CD8-positive, alpha-beta memory T cell (primary cell): ENCODE results near the gene GLIPR1L2. TPM values are rescaled to one million over a fixed set of nuclear protein-coding genes. Genes with fewer than 3 reads are reported as not detected.
"Not testable (repeated sequence)": the region's sequence is repeated elsewhere in the genome, so short reads cannot be mapped to it uniquely, and the experiment has no call there.

ENCODE experiments used
- CTCF ChIA-PET: fragments of 350-600 bp; sonication (Branson Sonifier 250); formaldehyde crosslinking; loops from one replicate; lab custom pipeline; 2021; ENCODE audit warnings: antibody characterized with exemption; lab: Charles Lee
- POLR2A ChIA-PET: fragments of 350-600 bp; sonication (Branson Sonifier 250); formaldehyde crosslinking; loops from one replicate; lab custom pipeline; 2021; ENCODE audit warnings: antibody characterized with exemption; lab: Charles Lee
- DNase-seq, 5 donors: peaks; one replicate each; pipeline versions ENCODE4 v3.0.0 to v3.0.0-alpha.2; 2020 to 2022; ENCODE audit warnings: mixed read lengths in 1 of 5
- H3K27ac ChIP-seq: one replicate; pipeline ENCODE4 v1.7.0; 2013; ENCODE audit warnings: low read depth, mild to moderate bottlenecking, low read length, moderate library complexity
- H3K27me3 ChIP-seq: 2 replicates; pipeline ENCODE4 v1.7.0; 2013; ENCODE audit warnings: low read length, mild to moderate bottlenecking; ENCODE audit not compliant: insufficient read depth, poor library complexity, severe bottlenecking
- H3K36me3 ChIP-seq: 2 replicates; pipeline ENCODE4 v1.7.0; 2013; ENCODE audit warnings: mild to moderate bottlenecking, low read length, moderate library complexity; ENCODE audit not compliant: insufficient read depth
- H3K4me1 ChIP-seq: 2 replicates; pipeline ENCODE4 v1.7.0; 2013; ENCODE audit warnings: mild to moderate bottlenecking, low read length, moderate library complexity; ENCODE audit not compliant: insufficient read depth
- H3K4me3 ChIP-seq: 2 replicates; pipeline ENCODE4 v1.7.0; 2013; ENCODE audit warnings: mild to moderate bottlenecking, low read length
- H3K9me3 ChIP-seq: 2 replicates; pipeline ENCODE4 v1.7.0; 2013; ENCODE audit warnings: mild to moderate bottlenecking, low read length
- H3K27ac Mint-ChIP-seq, 8 donors: one replicate each; pipeline ENCODE4 v1.8.0; 2020 to 2021; ENCODE audit warnings: mixed read lengths in 8 of 8, mild to moderate bottlenecking in 6 of 8, inconsistent platforms in 3 of 8, moderate library complexity in 3 of 8
- H3K27me3 Mint-ChIP-seq, 2 donors: one replicate each; pipeline ENCODE4 v1.8.0; 2020 to 2021; ENCODE audit warnings: mixed read lengths in 2 of 2, mild to moderate bottlenecking in 1 of 2, moderate library complexity in 1 of 2
- H3K36me3 Mint-ChIP-seq, 3 donors: one replicate each; pipeline ENCODE4 v1.8.0; 2020 to 2021; ENCODE audit warnings: mixed read lengths in 3 of 3, inconsistent platforms in 1 of 3, mild to moderate bottlenecking in 1 of 3
- H3K4me1 Mint-ChIP-seq, 3 donors: one replicate each; pipeline ENCODE4 v1.8.0; 2020 to 2021; ENCODE audit warnings: mixed read lengths in 3 of 3, inconsistent platforms in 1 of 3, mild to moderate bottlenecking in 1 of 3
- H3K4me3 Mint-ChIP-seq, 7 donors: one replicate each; pipeline ENCODE4 v1.8.0; 2020 to 2021; ENCODE audit warnings: mixed read lengths in 7 of 7, mild to moderate bottlenecking in 6 of 7, moderate library complexity in 4 of 7, inconsistent platforms in 2 of 7
- H3K9me3 Mint-ChIP-seq, 5 donors: one replicate each; pipeline ENCODE4 v1.8.0; 2020 to 2022; ENCODE audit warnings: mixed read lengths in 5 of 5, mild to moderate bottlenecking in 3 of 5, moderate library complexity in 2 of 5, inconsistent platforms in 1 of 5
- polyA plus RNA-seq: library from polyadenylated mRNA; unstranded; fragments of 300-500 nt; fragmentation: Illumina TruSeq; gene quantifications from one replicate; pipeline ENCODE4 v1.2.3, GENCODE V29; 2021
- total RNA-seq, 2 experiments: library from RNA; stranded (reverse); gene quantifications; one replicate each; pipeline ENCODE4 v1.2.3, GENCODE V29; 2021

Gene GLIPR1L2
- total RNA-seq, result not detected
- polyA plus RNA-seq, result 0.92 TPM

- Mint-ChIP-seq H3K27ac (peak within 1 kb of the TSS; percentile 96 to 99 (median 98)), H3K4me3 (peak within 1 kb of the TSS; percentile 89 to 96 (median 95)), H3K27me3 (no peaks in the 10 kb centered on the region), H3K4me1 (peaks cover 48 to 74% (median 50%) of the 10 kb centered on the region in 3 donors), H3K9me3 (no peaks in the 10 kb centered on the region), H3K36me3 (peaks cover 0 to 4% (median 2%) of the 10 kb centered on the region in 3 donors)
- Histone ChIP-seq H3K36me3 (no peaks in the 10 kb centered on the region), H3K27me3 (no peaks in the 10 kb centered on the region), H3K9me3 (no peaks in the 10 kb centered on the region), H3K27ac (peak within 1 kb of the TSS; percentile 83), H3K4me3 (peak within 1 kb of the TSS; percentile 94), H3K4me1 (peaks cover 27% of the 10 kb centered on the region)
- POLR2A ChIA-PET, result interaction anchor here (0.8 to 1.6 kb wide), 6 partner anchors 46 to 1168 kb away, joined by 3 to 13 read pairs (median 4); partner anchors contain the start of genes GLIPR1 and KRR1
- DNase-seq, result peak; percentile 78 to 92 (median 83)
- CTCF ChIA-PET, result interaction anchor here (0.8 to 2.4 kb wide), 17 partner anchors 8 to 640 kb away, joined by 3 to 25 read pairs (median 4); partner anchors contain the start of genes GLIPR1, GLIPR1L1 and PHLDA1
These were observed at the start of gene GLIPR1L2 for GRCh38 chr12:75390899-75391538. Gene GLIPR1L2 (plus strand): TSS chr12:75391089. CDS start chr12:75391117, 28 bp downstream.

- Mint-ChIP-seq H3K27me3 (peaks cover 0 to 6% of the 10 kb centered on the region in 2 donors), H3K9me3 (peaks cover 0 to 2% (median 0%) of the 10 kb centered on the region in 5 donors), H3K4me1 (peaks cover 0 to 7% (median 4%) of the 10 kb centered on the region in 3 donors), H3K27ac (no peak overlapping the region), H3K36me3 (peaks cover 0 to 1% (median 0%) of the 10 kb centered on the region in 3 donors), H3K4me3 (no peak overlapping the region)
- DNase-seq, result no peak
- H3K36me3 ChIP-seq, result no peaks in the 10 kb centered on the region
- CTCF ChIA-PET, result no interaction called here
- no peaks in the 10 kb centered on the region for H3K27me3 ChIP-seq
- POLR2A ChIA-PET, result no interaction called here
- no peaks in the 10 kb centered on the region for H3K4me1 ChIP-seq
- H3K4me3 ChIP-seq, result no peak overlapping the region
- H3K9me3 ChIP-seq, result no peaks in the 10 kb centered on the region
- no peak overlapping the region for H3K27ac ChIP-seq
These were observed 49.0 kb upstream of the GLIPR1L2 start for GRCh38 chr12:75341873-75342272.

- H3K9me3 ChIP-seq, result no peaks in the 10 kb centered on the region
- no peaks in the 10 kb centered on the region for H3K4me1 ChIP-seq
- Mint-ChIP-seq H3K36me3 (peaks cover 0 to 1% (median 0%) of the 10 kb centered on the region in 3 donors), H3K27ac (no peak overlapping the region), H3K4me1 (peaks cover 0 to 9% (median 8%) of the 10 kb centered on the region in 3 donors), H3K9me3 (no peaks in the 10 kb centered on the region), H3K27me3 (peaks cover 0 to 8% of the 10 kb centered on the region in 2 donors), H3K4me3 (no peak overlapping the region)
- ChIA-PET CTCF (no interaction called here), POLR2A (no interaction called here)
- H3K36me3 ChIP-seq, result no peaks in the 10 kb centered on the region
- H3K27ac ChIP-seq, result no peak overlapping the region
- no peak for DNase-seq
- no peaks in the 10 kb centered on the region for H3K27me3 ChIP-seq
- H3K4me3 ChIP-seq, result no peak overlapping the region
These were observed 45.4 kb upstream of the GLIPR1L2 start for GRCh38 chr12:75345531-75345930.

- H3K36me3 ChIP-seq, H3K9me3 ChIP-seq, CTCF ChIA-PET, H3K4me1 ChIP-seq, POLR2A ChIA-PET, H3K27ac ChIP-seq, H3K36me3 Mint-ChIP-seq, H3K4me3 Mint-ChIP-seq, H3K4me3 ChIP-seq, H3K9me3 Mint-ChIP-seq, H3K27me3 ChIP-seq, H3K27me3 Mint-ChIP-seq: not testable (repeated sequence)
- Mint-ChIP-seq H3K4me1 (peaks cover 3 to 14% (median 9%) of the 10 kb centered on the region in 3 donors), H3K27ac (peak overlapping the region in 1 of 8 donors; percentile 30)
- DNase-seq, result peak in 2 of 5 donors; percentile 29 to 46
These were observed 44.7 kb upstream of the GLIPR1L2 start for GRCh38 chr12:75346215-75346614.

GRCh38 chr12:75349946-75350345 lies 40.9 kb upstream of the GLIPR1L2 start:
- Mint-ChIP-seq H3K9me3 (peaks cover 9 to 20% (median 10%) of the 10 kb centered on the region in 5 donors), H3K27ac (no peak overlapping the region), H3K4me1 (peaks cover 3 to 14% (median 9%) of the 10 kb centered on the region in 3 donors), H3K4me3 (no peak overlapping the region), H3K36me3 (peaks cover 3 to 26% (median 5%) of the 10 kb centered on the region in 3 donors), H3K27me3 (peaks cover 0 to 6% of the 10 kb centered on the region in 2 donors)
- H3K27me3 ChIP-seq, result no peaks in the 10 kb centered on the region
- no peaks in the 10 kb centered on the region for H3K9me3 ChIP-seq
- no peak overlapping the region for H3K27ac ChIP-seq
- ChIA-PET POLR2A (no interaction called here), CTCF (no interaction called here)
- no peaks in the 10 kb centered on the region for H3K4me1 ChIP-seq
- no peak for DNase-seq
- no peak overlapping the region for H3K4me3 ChIP-seq
- no peaks in the 10 kb centered on the region for H3K36me3 ChIP-seq

- no peak overlapping the region for H3K4me3 Mint-ChIP-seq
- H3K27ac Mint-ChIP-seq, result no peak overlapping the region
- no peaks in the 10 kb centered on the region for H3K9me3 ChIP-seq
- ChIA-PET CTCF (no interaction called here), POLR2A (no interaction called here)
- H3K4me1 Mint-ChIP-seq, result peaks cover 3 to 14% (median 9%) of the 10 kb centered on the region in 3 donors
- no peak for DNase-seq
- no peak overlapping the region for H3K4me3 ChIP-seq
- H3K27me3 Mint-ChIP-seq, result peaks cover 0 to 6% of the 10 kb centered on the region in 2 donors
- no peaks in the 10 kb centered on the region for H3K4me1 ChIP-seq
- no peak overlapping the region for H3K27ac ChIP-seq
- no peaks in the 10 kb centered on the region for H3K36me3 ChIP-seq
- H3K36me3 Mint-ChIP-seq, result peaks cover 5 to 30% (median 5%) of the 10 kb centered on the region in 3 donors
- peaks cover 9 to 24% (median 15%) of the 10 kb centered on the region in 5 donors for H3K9me3 Mint-ChIP-seq
- no peaks in the 10 kb centered on the region for H3K27me3 ChIP-seq
These were observed 40.5 kb upstream of the GLIPR1L2 start for GRCh38 chr12:75350413-75350812.

GRCh38 chr12:75354011-75354410 lies 36.9 kb upstream of the GLIPR1L2 start:
- ChIA-PET POLR2A (no interaction called here), CTCF (no interaction called here)
- Histone ChIP-seq H3K4me1 (no peaks in the 10 kb centered on the region), H3K27ac (no peak overlapping the region), H3K9me3 (no peaks in the 10 kb centered on the region), H3K36me3 (no peaks in the 10 kb centered on the region), H3K27me3 (no peaks in the 10 kb centered on the region), H3K4me3 (no peak overlapping the region)
- Mint-ChIP-seq H3K27me3 (peaks cover 0 to 3% of the 10 kb centered on the region in 2 donors), H3K9me3 (peaks cover 9 to 26% (median 15%) of the 10 kb centered on the region in 5 donors), H3K4me1 (peaks cover 0 to 10% (median 3%) of the 10 kb centered on the region in 3 donors), H3K4me3 (no peak overlapping the region), H3K36me3 (peaks cover 5 to 30% (median 5%) of the 10 kb centered on the region in 3 donors), H3K27ac (no peak overlapping the region)
- DNase-seq, result no peak

GRCh38 chr12:75360920-75361319 lies 30.0 kb upstream of the GLIPR1L2 start:
- H3K9me3 Mint-ChIP-seq, result peaks cover 0 to under 1% (median 0%) of the 10 kb centered on the region in 5 donors
- no peak overlapping the region for H3K27ac ChIP-seq

More at GRCh38 chr12:75360920-75361319, 30.0 kb upstream of the GLIPR1L2 start:
- Mint-ChIP-seq H3K27ac (peak overlapping the region in 1 of 8 donors; percentile 85), H3K36me3 (no peaks in the 10 kb centered on the region), H3K27me3 (no peaks in the 10 kb centered on the region), H3K4me3 (no peak overlapping the region), H3K4me1 (peaks cover 6 to 13% (median 8%) of the 10 kb centered on the region in 3 donors)
- POLR2A ChIA-PET, result no interaction called here
- DNase-seq, result no peak
- Histone ChIP-seq H3K4me3 (no peak overlapping the region), H3K9me3 (no peaks in the 10 kb centered on the region), H3K4me1 (no peaks in the 10 kb centered on the region), H3K27me3 (no peaks in the 10 kb centered on the region), H3K36me3 (no peaks in the 10 kb centered on the region)
- CTCF ChIA-PET, result no interaction called here
